ENCODE data around the gene HCN1.
"Not testable (repeated sequence)": the region's sequence is repeated elsewhere in the genome, so short reads cannot be mapped to it uniquely, and the experiment has no call there.

The HCN1 gene

DNA sequence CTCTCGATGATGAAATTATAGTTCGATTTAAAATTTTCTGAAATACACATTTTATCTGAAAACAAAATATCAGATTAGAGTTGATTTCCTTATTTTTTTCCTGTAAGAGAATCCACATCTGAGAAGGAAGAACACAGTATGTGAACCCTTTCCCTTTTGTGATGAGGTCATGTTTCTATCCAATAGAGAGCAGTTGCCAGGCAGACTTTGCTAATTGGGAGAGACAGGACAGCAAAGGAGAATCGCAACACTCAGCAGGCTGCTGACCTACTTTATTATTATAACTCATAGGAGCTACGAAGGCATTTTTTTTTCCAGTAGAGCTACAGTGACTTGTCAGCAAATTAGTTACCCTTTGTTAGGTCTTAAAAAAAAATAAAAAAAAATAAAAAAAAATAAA, 242.1 kb downstream of the HCN1 start:
- Mint-ChIP-seq H3K9me3 (no peaks in the 10 kb centered on the region), H3K4me1 (no peaks in the 10 kb centered on the region), H3K27me3 (ENCODE audit: low read depth) (no peaks in the 10 kb centered on the region), H3K36me3 (ENCODE audit: low read depth) (no peaks in the 10 kb centered on the region), H3K27ac (no peak overlapping the region), H3K4me3 (no peak overlapping the region)
- TF ChIP-seq, protein P1, sequence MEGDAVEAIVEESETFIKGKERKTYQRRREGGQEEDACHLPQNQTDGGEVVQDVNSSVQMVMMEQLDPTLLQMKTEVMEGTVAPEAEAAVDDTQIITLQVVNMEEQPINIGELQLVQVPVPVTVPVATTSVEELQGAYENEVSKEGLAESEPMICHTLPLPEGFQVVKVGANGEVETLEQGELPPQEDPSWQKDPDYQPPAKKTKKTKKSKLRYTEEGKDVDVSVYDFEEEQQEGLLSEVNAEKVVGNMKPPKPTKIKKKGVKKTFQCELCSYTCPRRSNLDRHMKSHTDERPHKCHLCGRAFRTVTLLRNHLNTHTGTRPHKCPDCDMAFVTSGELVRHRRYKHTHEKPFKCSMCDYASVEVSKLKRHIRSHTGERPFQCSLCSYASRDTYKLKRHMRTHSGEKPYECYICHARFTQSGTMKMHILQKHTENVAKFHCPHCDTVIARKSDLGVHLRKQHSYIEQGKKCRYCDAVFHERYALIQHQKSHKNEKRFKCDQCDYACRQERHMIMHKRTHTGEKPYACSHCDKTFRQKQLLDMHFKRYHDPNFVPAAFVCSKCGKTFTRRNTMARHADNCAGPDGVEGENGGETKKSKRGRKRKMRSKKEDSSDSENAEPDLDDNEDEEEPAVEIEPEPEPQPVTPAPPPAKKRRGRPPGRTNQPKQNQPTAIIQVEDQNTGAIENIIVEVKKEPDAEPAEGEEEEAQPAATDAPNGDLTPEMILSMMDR (IDR thresholded peaks at IDR 0.05; ENCODE audit: unreplicated experiment in 3 of 3), result no peak

DNA sequence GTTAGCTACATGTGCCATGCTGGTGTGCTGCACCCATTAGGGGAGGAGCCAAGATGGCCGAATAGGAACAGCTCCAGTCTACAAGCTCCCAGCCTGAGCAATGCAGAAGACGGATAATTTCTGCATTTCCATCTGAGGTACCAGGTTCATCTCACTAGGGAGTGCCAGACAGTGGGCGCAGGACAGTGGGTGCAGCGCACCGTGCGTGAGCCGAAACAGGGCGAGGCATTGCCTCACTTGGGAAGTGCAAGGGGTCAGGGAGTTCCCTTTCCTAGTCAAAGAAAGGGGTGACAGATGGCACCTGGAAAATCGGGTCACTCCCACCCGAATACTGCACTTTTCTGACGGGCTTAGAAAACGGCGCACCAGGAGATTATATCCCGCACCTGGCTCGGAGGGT, 251.3 kb downstream of the HCN1 start:
- not testable (repeated sequence) for H3K27me3 Mint-ChIP-seq (ENCODE audit: low read depth); H3K9me3 Mint-ChIP-seq

DNA sequence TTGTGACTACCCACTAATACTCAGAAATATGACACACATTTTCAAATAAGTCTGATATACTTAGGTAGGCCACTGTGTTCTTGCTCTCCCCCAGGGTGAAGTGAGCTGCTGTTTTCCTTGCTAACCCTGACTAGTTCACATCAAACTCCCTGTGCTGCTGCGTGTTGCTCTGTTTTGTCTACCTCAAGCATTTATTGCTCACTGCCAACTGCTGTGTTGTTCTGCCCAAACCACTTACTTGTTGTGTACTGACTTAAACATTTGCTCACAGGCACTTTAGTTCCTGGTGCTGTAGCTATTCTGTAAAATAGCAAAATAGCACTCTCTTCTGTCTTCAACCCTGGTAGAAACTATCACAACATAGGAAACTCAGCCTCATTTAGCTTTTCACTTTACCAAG, 255.7 kb downstream of the HCN1 start:
- Mint-ChIP-seq H3K4me1 (no peaks in the 10 kb centered on the region), H3K27me3 (ENCODE audit: low read depth) (no peaks in the 10 kb centered on the region), H3K4me3 (no peak overlapping the region), H3K27ac (no peak overlapping the region), H3K9me3 (no peaks in the 10 kb centered on the region), H3K36me3 (ENCODE audit: low read depth) (no peaks in the 10 kb centered on the region)
- TF ChIP-seq, protein P1 (IDR thresholded peaks at IDR 0.05; ENCODE audit: unreplicated experiment in 3 of 3), result no peak

More for the DNA sequence above, 251.3 kb downstream of the HCN1 start:
- not testable (repeated sequence) for H3K36me3 Mint-ChIP-seq (ENCODE audit: low read depth); H3K4me1 Mint-ChIP-seq; H3K4me3 Mint-ChIP-seq; H3K27ac Mint-ChIP-seq

- TF ChIP-seq, protein P1 (IDR thresholded peaks at IDR 0.05; ENCODE audit: unreplicated experiment in 3 of 3), result no peak
- no peaks in the 10 kb centered on the region for H3K4me1 Mint-ChIP-seq
- no peaks in the 10 kb centered on the region for H3K36me3 Mint-ChIP-seq (ENCODE audit: low read depth)
- H3K9me3 Mint-ChIP-seq, result no peaks in the 10 kb centered on the region
- no peak overlapping the region for H3K4me3 Mint-ChIP-seq
- no peaks in the 10 kb centered on the region for H3K27me3 Mint-ChIP-seq (ENCODE audit: low read depth)
- no peak overlapping the region for H3K27ac Mint-ChIP-seq
These were observed 258.4 kb downstream of the HCN1 start for GRCh38 chr5:45437752-45438151.

GRCh38 chr5:45417285-45417998, 278.7 kb downstream of the HCN1 start:
- Mint-ChIP-seq H3K27me3 (ENCODE audit: low read depth) (no peaks in the 10 kb centered on the region), H3K4me1 (peaks cover 22% of the 10 kb centered on the region), H3K9me3 (no peaks in the 10 kb centered on the region), H3K36me3 (ENCODE audit: low read depth) (no peaks in the 10 kb centered on the region), H3K27ac (no peak overlapping the region), H3K4me3 (no peak overlapping the region)
- TF ChIP-seq, protein P1 (IDR thresholded peaks at IDR 0.05; ENCODE audit: unreplicated experiment in 3 of 3), result no peak

DNA sequence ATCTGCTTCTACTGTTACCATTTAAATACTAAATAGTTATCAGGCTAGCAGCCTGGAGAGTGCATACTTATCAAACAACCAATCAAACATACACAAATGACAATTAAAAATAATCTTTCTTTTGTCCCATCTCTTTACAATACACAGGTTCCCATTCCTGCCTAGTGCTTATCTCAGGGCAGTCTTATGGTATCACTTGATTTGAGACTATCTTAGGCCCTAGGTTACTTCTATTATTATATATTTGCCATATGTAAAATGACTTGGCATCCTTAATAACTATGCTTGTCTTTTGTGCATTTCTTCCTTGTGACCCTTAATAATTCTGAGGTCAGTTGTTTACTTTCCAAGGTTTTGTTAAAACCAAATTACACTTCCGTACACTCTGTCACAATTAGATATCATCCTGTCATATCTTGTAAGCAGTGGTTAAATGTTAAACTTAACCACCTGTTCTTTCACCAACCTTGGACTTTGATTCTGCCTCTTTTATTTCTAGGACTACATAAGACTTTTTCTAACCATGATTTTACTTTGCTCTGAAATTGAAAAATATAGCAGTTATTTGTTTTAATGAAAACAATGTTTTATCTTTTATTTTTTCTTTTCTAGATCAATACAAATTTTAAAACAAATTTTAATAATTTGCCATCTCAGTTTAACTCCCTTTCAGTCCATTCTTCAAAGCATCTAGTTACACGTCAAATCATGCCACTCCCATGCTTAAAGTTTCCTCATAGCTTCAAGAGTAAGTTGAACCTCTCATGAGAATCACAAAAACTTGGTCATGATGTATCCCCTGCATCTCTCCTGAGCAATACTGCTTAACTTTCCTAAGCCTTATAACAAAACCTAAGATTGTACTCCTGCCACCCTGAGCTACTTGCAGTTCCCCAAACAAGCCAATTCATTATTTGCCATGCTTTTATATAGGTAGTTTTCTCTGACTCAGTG, 281.3 kb downstream of the HCN1 start:
- TF ChIP-seq, protein P1 (IDR thresholded peaks at IDR 0.05; ENCODE audit: unreplicated experiment in 3 of 3), result no peak
- Mint-ChIP-seq H3K27me3 (ENCODE audit: low read depth) (no peaks in the 10 kb centered on the region), H3K9me3 (no peaks in the 10 kb centered on the region), H3K36me3 (ENCODE audit: low read depth) (no peaks in the 10 kb centered on the region), H3K4me3 (no peak overlapping the region), H3K27ac (no peak overlapping the region), H3K4me1 (peaks cover 34% of the 10 kb centered on the region)
